ENCODE measurements around the gene SCLT1. TPM values are rescaled to one million over a fixed set of nuclear protein-coding genes. Genes with fewer than 3 reads are reported as not detected.
"Not testable (repeated sequence)": the region's sequence is repeated elsewhere in the genome, so short reads cannot be mapped to it uniquely, and the experiment has no call there.

Gene SCLT1
- total and polyA plus RNA-seq, 2 of the 8 experiments (the other 6 are each of a cell fraction or from before 2014, with no cell fraction given) = 4.8 to 13.1 TPM

DNA sequence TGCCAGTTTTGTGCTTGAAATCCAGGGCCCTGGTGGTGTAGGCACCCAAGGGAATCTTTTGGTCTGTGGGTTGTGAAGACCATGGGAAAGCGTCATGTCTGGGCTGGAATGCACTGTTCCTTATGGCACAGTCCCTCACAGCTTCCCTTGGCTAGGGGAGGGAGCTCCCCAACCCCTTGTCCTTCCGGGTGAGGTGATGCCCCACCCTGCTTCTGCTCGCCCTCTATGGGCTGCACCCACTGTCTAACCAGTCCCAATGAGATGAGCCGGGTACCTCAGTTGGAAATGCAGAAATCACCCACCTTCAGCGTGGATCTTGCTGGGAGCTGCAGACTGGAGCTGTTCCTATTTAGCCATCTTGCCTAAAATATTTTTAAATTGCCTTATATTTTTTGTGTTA, 33.3 kb upstream of the SCLT1 start:
- H3K14ac ChIP-seq (ENCODE audit: insufficient read length); H2AFZ ChIP-seq (ENCODE audit: low read length); H3K79me1 ChIP-seq (ENCODE audit: low read depth, low read length); H3K23me2 ChIP-seq (ENCODE audit: low read depth, low read length); H2BK120ac ChIP-seq (replicated peaks; ENCODE audit: low read depth, low read length); H2BK20ac ChIP-seq (ENCODE audit: low read length); H4K5ac ChIP-seq (ENCODE audit: insufficient read length, low read depth, low read length); H4K20me1 ChIP-seq (replicated peaks in 1 of 2; ENCODE audit: control insufficient read depth in 1 of 2, insufficient read depth in 2 of 2, low read length in 2 of 2); H2AK5ac ChIP-seq (ENCODE audit: low read depth, low read length); H3K79me2 ChIP-seq (ENCODE audit: control insufficient read depth in 1 of 2, insufficient read depth in 2 of 2, low read length in 2 of 2); H3K56ac ChIP-seq (replicated peaks; ENCODE audit: insufficient read length, low read depth, low read length); FAIRE-seq; H2BK12ac ChIP-seq (ENCODE audit: low read depth, low read length); H3K18ac ChIP-seq (ENCODE audit: extremely low read depth, low read length); H3K9ac ChIP-seq (replicated peaks in 1 of 4; ENCODE audit: extremely low read depth in 1 of 4, low read depth in 3 of 4, low read length in 3 of 4); H3K4ac ChIP-seq (replicated peaks; ENCODE audit: insufficient read length, low read depth, low read length); H3K36me3 ChIP-seq (ENCODE audit: control insufficient read depth in 2 of 4, insufficient read depth in 4 of 4, low read length in 3 of 4); H3K9me3 ChIP-seq (ENCODE audit: insufficient read depth in 2 of 2, low read depth in 1 of 2, low read length in 1 of 2); H3K4me2 ChIP-seq (ENCODE audit: insufficient read depth in 1 of 2, low read depth in 2 of 2, low read length in 2 of 2); H3K4me3 ChIP-seq (ENCODE audit: extremely low read depth in 1 of 4, insufficient read depth in 2 of 4, low read depth in 3 of 4, low read length in 4 of 4); H3K23ac ChIP-seq (ENCODE audit: insufficient read length); H4K91ac ChIP-seq (replicated peaks; ENCODE audit: insufficient read length, low read length); DNase-seq (ENCODE audit: low read depth in 1 of 2, low spot score in 2 of 2); POLR2A ChIA-PET (ENCODE audit: partially characterized antibody); H2BK5ac ChIP-seq (ENCODE audit: low read depth, low read length); H2BK15ac ChIP-seq (ENCODE audit: low read length); H3K27me3 ChIP-seq (replicated peaks in 1 of 4; ENCODE audit: control insufficient read depth in 3 of 4, extremely low read depth in 1 of 4, insufficient read depth in 3 of 4, low read length in 3 of 4); H3K27ac ChIP-seq (ENCODE audit: low read depth, low read length); H3K4me1 ChIP-seq (replicated peaks in 1 of 4; ENCODE audit: control insufficient read depth in 3 of 4, insufficient read depth in 4 of 4, low read length in 3 of 4): not testable (repeated sequence)
- peak overlapping the region; percentile 25; the same call in 1 of the 2 replicates for H4K8ac ChIP-seq (ENCODE audit: extremely low read depth, insufficient read depth, low read length)
- CTCF ChIA-PET (ENCODE audit: partially characterized antibody) = interaction anchor here (0.6 to 1.6 kb wide), 3 partner anchors 13 to 212 kb away, joined by 3 to 4 read pairs (median 3); no protein-coding TSS in a partner anchor
- WGBS, 2 experiments (ENCODE audit: extremely low coverage in 1 of 2, insufficient coverage in 1 of 2, insufficient read length in 1 of 2, insufficient replicate concordance in 2 of 2, low coverage in 1 of 2, low lambda C conversion rate in 2 of 2, missing lambda C conversion rate in 1 of 2) = 83% methylated on average over 5 of the region's 5 CpGs; no CpG with 5 or more reads in 1 of the 2 experiments

Measured in H1 (cell line).